AG09319 (cell line): ENCODE measurements around the gene NUMB.

Source experiments
- DNase-seq: peaks from one replicate; pipeline ENCODE4 v3.0.0-alpha.2; 2010; ENCODE audit warnings: low read depth; ENCODE audit errors: extremely low read depth
- CTCF ChIP-seq: IDR thresholded peaks from 2 replicates; pipeline ENCODE4 v1.5.1; 2011; ENCODE audit warnings: low read depth, mild to moderate bottlenecking, inconsistent platforms, low read length, moderate library complexity

The NUMB gene

GRCh38 chr14:73238424-73238852 is 219.9 kb downstream of the NUMB start:
- DNase-seq, result no peak
- no peak for TF ChIP-seq CTCF

- no peak for TF ChIP-seq CTCF
- DNase-seq, result no peak
These were observed 220.4 kb downstream of the NUMB start for GRCh38 chr14:73237786-73238423.

GRCh38 chr14:73237219-73237785 is 221.0 kb downstream of the NUMB start, which contains the start of gene PAPLN:
TSS of gene PAPLN (plus strand) at chr14:73237506. CDS start at chr14:73239779, 2,273 bp downstream.
- DNase-seq, result no peak

GRCh38 chr14:73236752-73237218 is 221.6 kb downstream of the NUMB start:
- DNase-seq, result no peak
- no peak for TF ChIP-seq CTCF

More at GRCh38 chr14:73237219-73237785, 221.0 kb downstream of the NUMB start, which contains the start of gene PAPLN:
- TF ChIP-seq CTCF, result no peak

- DNase-seq, result no peak
- no peak for TF ChIP-seq CTCF
These were observed 222.2 kb downstream of the NUMB start for GRCh38 chr14:73236157-73236556.

GRCh38 chr14:73235531-73236155 is 222.7 kb downstream of the NUMB start:
- DNase-seq, result no peak
- no peak for TF ChIP-seq CTCF
